Measurements from ENCODE around the gene PCBD2.

DNA sequence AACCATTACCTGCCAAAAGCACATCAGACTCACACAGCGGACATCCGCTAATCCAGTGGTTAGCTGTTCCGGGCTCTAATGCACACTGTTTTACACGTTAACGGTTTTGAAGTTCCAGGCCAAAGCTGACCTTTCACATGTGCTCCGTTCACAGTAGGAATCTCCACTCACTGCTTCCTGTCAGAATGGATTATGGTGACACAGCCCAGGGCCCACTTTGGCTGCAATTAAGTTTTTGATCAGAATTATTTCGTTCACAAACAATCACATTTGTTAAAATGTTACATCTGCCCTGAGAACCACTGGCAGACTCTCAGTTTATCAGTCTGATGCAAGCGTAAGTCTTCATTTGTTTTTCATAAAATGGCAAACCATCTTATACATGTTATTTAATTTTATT lies 32.6 kb downstream of the PCBD2 start:
- TF ChIP-seq EZH2 (IDR thresholded peaks at IDR 0.05; ENCODE audit: low read depth, unreplicated experiment) = no peak
- TF ChIP-seq, protein P1, sequence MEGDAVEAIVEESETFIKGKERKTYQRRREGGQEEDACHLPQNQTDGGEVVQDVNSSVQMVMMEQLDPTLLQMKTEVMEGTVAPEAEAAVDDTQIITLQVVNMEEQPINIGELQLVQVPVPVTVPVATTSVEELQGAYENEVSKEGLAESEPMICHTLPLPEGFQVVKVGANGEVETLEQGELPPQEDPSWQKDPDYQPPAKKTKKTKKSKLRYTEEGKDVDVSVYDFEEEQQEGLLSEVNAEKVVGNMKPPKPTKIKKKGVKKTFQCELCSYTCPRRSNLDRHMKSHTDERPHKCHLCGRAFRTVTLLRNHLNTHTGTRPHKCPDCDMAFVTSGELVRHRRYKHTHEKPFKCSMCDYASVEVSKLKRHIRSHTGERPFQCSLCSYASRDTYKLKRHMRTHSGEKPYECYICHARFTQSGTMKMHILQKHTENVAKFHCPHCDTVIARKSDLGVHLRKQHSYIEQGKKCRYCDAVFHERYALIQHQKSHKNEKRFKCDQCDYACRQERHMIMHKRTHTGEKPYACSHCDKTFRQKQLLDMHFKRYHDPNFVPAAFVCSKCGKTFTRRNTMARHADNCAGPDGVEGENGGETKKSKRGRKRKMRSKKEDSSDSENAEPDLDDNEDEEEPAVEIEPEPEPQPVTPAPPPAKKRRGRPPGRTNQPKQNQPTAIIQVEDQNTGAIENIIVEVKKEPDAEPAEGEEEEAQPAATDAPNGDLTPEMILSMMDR (conservative IDR thresholded peaks at IDR 0.05; ENCODE audit: low read depth in 2 of 2) = no peak
- TF ChIP-seq, protein P2, sequence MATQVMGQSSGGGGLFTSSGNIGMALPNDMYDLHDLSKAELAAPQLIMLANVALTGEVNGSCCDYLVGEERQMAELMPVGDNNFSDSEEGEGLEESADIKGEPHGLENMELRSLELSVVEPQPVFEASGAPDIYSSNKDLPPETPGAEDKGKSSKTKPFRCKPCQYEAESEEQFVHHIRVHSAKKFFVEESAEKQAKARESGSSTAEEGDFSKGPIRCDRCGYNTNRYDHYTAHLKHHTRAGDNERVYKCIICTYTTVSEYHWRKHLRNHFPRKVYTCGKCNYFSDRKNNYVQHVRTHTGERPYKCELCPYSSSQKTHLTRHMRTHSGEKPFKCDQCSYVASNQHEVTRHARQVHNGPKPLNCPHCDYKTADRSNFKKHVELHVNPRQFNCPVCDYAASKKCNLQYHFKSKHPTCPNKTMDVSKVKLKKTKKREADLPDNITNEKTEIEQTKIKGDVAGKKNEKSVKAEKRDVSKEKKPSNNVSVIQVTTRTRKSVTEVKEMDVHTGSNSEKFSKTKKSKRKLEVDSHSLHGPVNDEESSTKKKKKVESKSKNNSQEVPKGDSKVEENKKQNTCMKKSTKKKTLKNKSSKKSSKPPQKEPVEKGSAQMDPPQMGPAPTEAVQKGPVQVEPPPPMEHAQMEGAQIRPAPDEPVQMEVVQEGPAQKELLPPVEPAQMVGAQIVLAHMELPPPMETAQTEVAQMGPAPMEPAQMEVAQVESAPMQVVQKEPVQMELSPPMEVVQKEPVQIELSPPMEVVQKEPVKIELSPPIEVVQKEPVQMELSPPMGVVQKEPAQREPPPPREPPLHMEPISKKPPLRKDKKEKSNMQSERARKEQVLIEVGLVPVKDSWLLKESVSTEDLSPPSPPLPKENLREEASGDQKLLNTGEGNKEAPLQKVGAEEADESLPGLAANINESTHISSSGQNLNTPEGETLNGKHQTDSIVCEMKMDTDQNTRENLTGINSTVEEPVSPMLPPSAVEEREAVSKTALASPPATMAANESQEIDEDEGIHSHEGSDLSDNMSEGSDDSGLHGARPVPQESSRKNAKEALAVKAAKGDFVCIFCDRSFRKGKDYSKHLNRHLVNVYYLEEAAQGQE (IDR thresholded peaks at IDR 0.05; ENCODE audit: unreplicated experiment) = no peak
- TF ChIP-seq POLR2AphosphoS5 (IDR thresholded peaks at IDR 0.05; ENCODE audit: low read depth) = no peak
- no peak for TF ChIP-seq CREB1 (CRISPR knock-in tag; IDR thresholded peaks at IDR 0.05; ENCODE audit: low read depth)
- TF ChIP-seq ZNF114 (CRISPR knock-in tag; IDR thresholded peaks at IDR 0.05) = no peak
- TF ChIP-seq EZH2phosphoT487 (IDR thresholded peaks at IDR 0.05; ENCODE audit: unreplicated experiment) = no peak
- TF ChIP-seq, protein P3, sequence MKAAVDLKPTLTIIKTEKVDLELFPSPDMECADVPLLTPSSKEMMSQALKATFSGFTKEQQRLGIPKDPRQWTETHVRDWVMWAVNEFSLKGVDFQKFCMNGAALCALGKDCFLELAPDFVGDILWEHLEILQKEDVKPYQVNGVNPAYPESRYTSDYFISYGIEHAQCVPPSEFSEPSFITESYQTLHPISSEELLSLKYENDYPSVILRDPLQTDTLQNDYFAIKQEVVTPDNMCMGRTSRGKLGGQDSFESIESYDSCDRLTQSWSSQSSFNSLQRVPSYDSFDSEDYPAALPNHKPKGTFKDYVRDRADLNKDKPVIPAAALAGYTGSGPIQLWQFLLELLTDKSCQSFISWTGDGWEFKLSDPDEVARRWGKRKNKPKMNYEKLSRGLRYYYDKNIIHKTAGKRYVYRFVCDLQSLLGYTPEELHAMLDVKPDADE (IDR thresholded peaks at IDR 0.05) = no peak

All from GM23338 (cell line).